D721Med (cell line): ENCODE measurements around the gene CLP1.

Experiments used
- DNase-seq: peaks from one replicate; pipeline ENCODE4 v3.0.0; 2011; ENCODE audit warnings: low spot score; ENCODE audit not compliant: insufficient read length
- FAIRE-seq: peaks from 2 replicates; lab custom pipeline; 2011; peaks lifted over from hg19 to GRCh38; lab: Jason Lieb, UNC
- CTCF ChIP-seq: IDR thresholded peaks from 2 replicates; pipeline ENCODE4 v1.5.1; 2012; ENCODE audit warnings: mild to moderate bottlenecking, control low read depth; ENCODE audit not compliant: insufficient read depth; ENCODE audit errors: missing control alignments

CLP1 gene

DNA sequence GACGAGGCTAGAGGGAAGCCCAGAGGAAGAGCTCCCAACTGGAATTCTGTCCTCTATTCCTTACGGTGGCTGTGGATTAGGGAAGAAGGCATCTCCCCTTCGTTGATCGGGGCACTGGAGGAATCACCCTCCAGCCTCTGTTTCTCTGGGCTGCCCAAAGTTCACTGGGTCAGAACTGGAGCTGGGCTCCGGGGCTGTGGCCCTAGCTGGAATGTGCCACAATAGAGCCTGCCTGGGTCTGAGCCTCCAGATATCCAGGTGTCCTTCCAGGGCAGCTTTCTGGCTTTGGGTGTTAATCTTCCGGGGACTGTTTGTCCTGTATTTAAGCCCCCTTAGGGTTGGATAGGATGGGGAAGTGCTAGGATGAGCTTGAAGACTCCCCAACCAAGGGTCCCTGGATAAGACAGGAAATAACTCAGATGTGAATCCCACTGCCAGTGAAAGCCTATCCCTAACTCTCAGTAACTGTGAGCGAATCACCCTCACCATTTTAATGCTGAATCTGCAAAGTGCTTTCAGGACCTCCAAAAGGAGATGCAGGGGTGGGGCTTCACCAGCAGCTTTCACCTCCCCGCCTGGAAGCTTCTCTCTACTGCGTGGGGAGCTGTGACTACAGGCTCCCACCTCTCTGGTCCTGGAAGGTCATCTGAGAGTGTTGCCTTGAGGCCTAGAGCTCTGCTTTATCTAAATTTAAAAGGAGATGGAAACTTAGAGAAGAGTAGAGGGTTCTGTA lies 17.3 kb upstream of the CLP1 start:
- no peak for FAIRE-seq
- no peak for DNase-seq
- TF ChIP-seq CTCF, result no peak

GRCh38 chr11:57641011-57641807 lies 16.4 kb upstream of the CLP1 start:
- peak; percentile 63 for TF ChIP-seq CTCF
- DNase-seq, result no peak
- no peak for FAIRE-seq

DNA sequence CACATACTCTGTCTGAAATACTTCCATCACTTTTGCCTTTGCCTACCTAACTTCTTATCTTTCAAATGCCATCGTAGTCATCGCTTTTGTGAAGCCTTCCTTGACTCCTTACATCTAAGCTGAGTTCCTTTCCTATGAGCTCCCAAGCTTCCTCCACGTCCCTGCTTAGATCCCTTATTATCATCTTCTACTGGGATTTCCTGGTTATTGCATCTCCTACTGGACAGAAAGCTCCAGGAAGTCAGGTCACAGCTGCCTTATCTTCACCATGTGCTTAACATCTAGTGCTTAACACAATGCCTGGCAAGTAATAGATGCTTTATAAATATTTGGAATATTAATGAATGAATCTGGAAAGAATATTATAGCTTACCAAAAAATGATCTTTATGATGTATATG lies 13.8 kb upstream of the CLP1 start:
- FAIRE-seq (no peak), DNase-seq (no peak)
- no peak for TF ChIP-seq CTCF

GRCh38 chr11:57644748-57645688 lies 12.5 kb upstream of the CLP1 start:
- peak; percentile 74 for TF ChIP-seq CTCF
- no peak for FAIRE-seq
- peak; percentile 76 for DNase-seq

GRCh38 chr11:57645689-57646085 lies 11.9 kb upstream of the CLP1 start:
- FAIRE-seq (no peak), DNase-seq (no peak)
- TF ChIP-seq CTCF, result no peak

- FAIRE-seq, result no peak
- TF ChIP-seq CTCF, result no peak
- no peak for DNase-seq
Measured at GRCh38 chr11:57646194-57646798, 11.3 kb upstream of the CLP1 start.
